Tibial nerve (tissue), 4 donors: ENCODE results near the gene REV1.

Source experiments
- EP300 ChIP-seq, 2 donors: sonication (generic); formaldehyde crosslinking; IDR thresholded peaks; one replicate each; pipeline ENCODE4 v1.6.1; 2017; ENCODE audit warnings: antibody characterized with exemption in 2 of 2, mild to moderate bottlenecking in 1 of 2
- POLR2A ChIP-seq, 2 donors: fragments of 450-650 bp; IDR thresholded peaks; one replicate each; pipeline ENCODE4 v1.6.1; 2017; ENCODE audit warnings: antibody characterized with exemption in 2 of 2, mild to moderate bottlenecking in 2 of 2, moderate library complexity in 2 of 2
- TF ChIP-seq, protein P1 (sequence below), 5 experiments: fragments of 200-600 bp in 3 of 5; fragments of 450-650 bp in 2 of 5; sonication (generic) in 3 of 5; IDR thresholded peaks; one replicate each; pipeline ENCODE4 v1.5.1; 2016 to 2019; ENCODE audit warnings: antibody characterized with exemption in 5 of 5, mild to moderate bottlenecking in 3 of 5, moderate library complexity in 2 of 5

DNA sequence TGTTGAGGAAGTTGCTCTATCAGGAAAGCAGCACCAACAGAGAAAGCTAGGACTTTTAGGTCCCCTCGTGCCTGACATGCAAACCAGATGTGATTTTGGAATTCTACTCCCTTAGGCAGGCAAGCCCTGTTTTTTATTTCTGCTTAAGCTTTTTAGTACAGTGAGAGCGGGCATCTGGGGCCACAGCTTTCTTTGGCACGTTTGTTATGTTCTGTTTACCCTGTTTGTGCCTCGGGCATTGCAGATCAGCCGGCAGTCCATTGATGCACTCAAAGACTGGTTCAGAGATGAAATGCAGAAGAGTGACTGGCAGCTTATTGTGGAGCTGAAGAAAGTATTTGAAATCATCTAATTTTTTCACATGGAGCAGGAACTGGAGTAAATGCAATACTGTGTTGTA lies 90.8 kb downstream of the REV1 start:
- TF ChIP-seq EP300 (IDR thresholded peaks at IDR 0.05) (no peak), POLR2A (IDR thresholded peaks at IDR 0.05) (no peak)
- TF ChIP-seq, protein P1, sequence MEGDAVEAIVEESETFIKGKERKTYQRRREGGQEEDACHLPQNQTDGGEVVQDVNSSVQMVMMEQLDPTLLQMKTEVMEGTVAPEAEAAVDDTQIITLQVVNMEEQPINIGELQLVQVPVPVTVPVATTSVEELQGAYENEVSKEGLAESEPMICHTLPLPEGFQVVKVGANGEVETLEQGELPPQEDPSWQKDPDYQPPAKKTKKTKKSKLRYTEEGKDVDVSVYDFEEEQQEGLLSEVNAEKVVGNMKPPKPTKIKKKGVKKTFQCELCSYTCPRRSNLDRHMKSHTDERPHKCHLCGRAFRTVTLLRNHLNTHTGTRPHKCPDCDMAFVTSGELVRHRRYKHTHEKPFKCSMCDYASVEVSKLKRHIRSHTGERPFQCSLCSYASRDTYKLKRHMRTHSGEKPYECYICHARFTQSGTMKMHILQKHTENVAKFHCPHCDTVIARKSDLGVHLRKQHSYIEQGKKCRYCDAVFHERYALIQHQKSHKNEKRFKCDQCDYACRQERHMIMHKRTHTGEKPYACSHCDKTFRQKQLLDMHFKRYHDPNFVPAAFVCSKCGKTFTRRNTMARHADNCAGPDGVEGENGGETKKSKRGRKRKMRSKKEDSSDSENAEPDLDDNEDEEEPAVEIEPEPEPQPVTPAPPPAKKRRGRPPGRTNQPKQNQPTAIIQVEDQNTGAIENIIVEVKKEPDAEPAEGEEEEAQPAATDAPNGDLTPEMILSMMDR (IDR thresholded peaks at IDR 0.05) = no peak
